IgD-negative memory B cell (primary cell): ENCODE measurements around the gene ESRRB. TPM values are rescaled to one million over a fixed set of nuclear protein-coding genes. Genes with fewer than 3 reads are reported as not detected.

Experiments
- H3K27ac Mint-ChIP-seq, 3 donors: one replicate each; pipeline ENCODE4 v1.8.0; 2020 to 2022; ENCODE audit warnings: mild to moderate bottlenecking in 3 of 3, mixed read lengths in 3 of 3, moderate library complexity in 1 of 3
- H3K27me3 Mint-ChIP-seq: one replicate; pipeline ENCODE4 v1.8.0; 2021; ENCODE audit warnings: mixed read lengths
- H3K36me3 Mint-ChIP-seq: one replicate; pipeline ENCODE4 v1.8.0; 2020; ENCODE audit warnings: mild to moderate bottlenecking, mixed read lengths
- H3K4me1 Mint-ChIP-seq, 3 donors: one replicate each; pipeline ENCODE4 v1.8.0; 2020 to 2022; ENCODE audit warnings: mixed read lengths in 3 of 3, mild to moderate bottlenecking in 1 of 3
- H3K4me3 Mint-ChIP-seq, 4 donors: one replicate each; pipeline ENCODE4 v1.8.0; 2020 to 2022; ENCODE audit warnings: mild to moderate bottlenecking in 4 of 4, mixed read lengths in 4 of 4, moderate library complexity in 3 of 4
- H3K9me3 Mint-ChIP-seq, 3 donors: one replicate each; pipeline ENCODE4 v1.8.0; 2020 to 2021; ENCODE audit warnings: mixed read lengths in 3 of 3, mild to moderate bottlenecking in 1 of 3
- polyA plus RNA-seq: library from polyadenylated mRNA; unstranded; fragments of 300-500 nt; fragmentation: Illumina TruSeq; gene quantifications from one replicate; pipeline ENCODE4 v1.2.3, GENCODE V29; 2021

The ESRRB gene
- polyA plus RNA-seq, 1 donor from 2014 or later, result not detected

- Mint-ChIP-seq H3K4me3 (no peak overlapping the region), H3K27ac (peak overlapping the region in 1 of 3 donors; percentile 23), H3K9me3 (no peaks in the 10 kb centered on the region), H3K36me3 (no peaks in the 10 kb centered on the region), H3K4me1 (no peaks in the 10 kb centered on the region), H3K27me3 (peaks cover 13% of the 10 kb centered on the region)
Observed at GRCh38 chr14:76473481-76474263, 97.7 kb downstream of the ESRRB start.

DNA sequence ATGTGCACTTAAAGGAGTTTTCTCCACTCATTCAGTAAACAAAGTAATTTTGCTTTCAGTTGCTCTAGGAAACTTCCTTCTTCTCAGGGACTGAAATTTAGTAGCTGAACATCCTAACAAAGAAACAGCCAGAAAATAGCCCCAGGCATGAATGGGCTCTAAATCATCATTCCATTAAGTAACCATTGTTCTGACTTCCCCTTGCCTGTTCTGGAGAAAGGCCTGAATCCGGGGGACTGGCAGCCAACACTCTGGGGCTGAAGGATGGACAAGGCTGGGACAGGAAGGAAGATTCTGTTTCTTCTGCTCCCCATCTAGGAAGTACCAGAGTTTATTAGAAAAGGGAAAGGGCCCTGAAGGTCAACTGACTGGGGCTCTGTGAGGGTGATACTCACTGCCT is 104.5 kb downstream of the ESRRB start:
- no peaks in the 10 kb centered on the region for H3K9me3 Mint-ChIP-seq
- H3K4me3 Mint-ChIP-seq, result no peak overlapping the region
- H3K27me3 Mint-ChIP-seq, result peaks cover under 1% of the 10 kb centered on the region
- H3K36me3 Mint-ChIP-seq, result no peaks in the 10 kb centered on the region
- no peak overlapping the region for H3K27ac Mint-ChIP-seq
- H3K4me1 Mint-ChIP-seq, result no peaks in the 10 kb centered on the region

GRCh38 chr14:76484355-76484754 is 108.4 kb downstream of the ESRRB start:
- peaks cover 4% of the 10 kb centered on the region for H3K27me3 Mint-ChIP-seq
- H3K27ac Mint-ChIP-seq, result no peak overlapping the region
- H3K36me3 Mint-ChIP-seq, result no peaks in the 10 kb centered on the region
- no peaks in the 10 kb centered on the region for H3K9me3 Mint-ChIP-seq
- no peak overlapping the region for H3K4me3 Mint-ChIP-seq
- H3K4me1 Mint-ChIP-seq, result no peaks in the 10 kb centered on the region

DNA sequence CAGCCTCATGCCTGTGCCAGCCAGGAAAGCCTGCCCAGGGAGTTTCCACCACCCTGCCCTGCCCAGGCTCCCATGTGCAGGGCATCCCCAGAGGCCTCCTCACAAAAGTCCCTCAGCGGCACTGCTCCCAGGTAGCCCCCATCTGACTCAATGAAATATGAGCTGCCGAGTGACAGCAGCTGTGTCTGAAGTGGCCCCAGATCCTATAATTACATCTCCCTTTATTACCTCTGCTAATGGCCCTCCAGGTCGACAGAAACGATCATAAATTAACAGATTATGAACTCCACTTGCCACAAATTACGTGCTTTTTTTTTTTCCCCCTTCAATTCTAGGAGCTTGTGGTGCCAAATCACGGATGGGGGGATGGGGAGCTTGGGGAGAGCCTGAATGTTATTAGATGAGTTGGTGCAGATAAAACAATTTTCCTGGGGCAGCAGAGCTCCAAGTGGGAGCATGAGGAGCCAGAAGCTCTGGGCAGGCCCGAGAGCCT is 110.4 kb downstream of the ESRRB start:
- no peak overlapping the region for H3K4me3 Mint-ChIP-seq
- H3K36me3 Mint-ChIP-seq, result no peaks in the 10 kb centered on the region
- H3K27me3 Mint-ChIP-seq, result peaks cover 5% of the 10 kb centered on the region
- no peaks in the 10 kb centered on the region for H3K9me3 Mint-ChIP-seq
- no peak overlapping the region for H3K27ac Mint-ChIP-seq
- H3K4me1 Mint-ChIP-seq, result no peaks in the 10 kb centered on the region

DNA sequence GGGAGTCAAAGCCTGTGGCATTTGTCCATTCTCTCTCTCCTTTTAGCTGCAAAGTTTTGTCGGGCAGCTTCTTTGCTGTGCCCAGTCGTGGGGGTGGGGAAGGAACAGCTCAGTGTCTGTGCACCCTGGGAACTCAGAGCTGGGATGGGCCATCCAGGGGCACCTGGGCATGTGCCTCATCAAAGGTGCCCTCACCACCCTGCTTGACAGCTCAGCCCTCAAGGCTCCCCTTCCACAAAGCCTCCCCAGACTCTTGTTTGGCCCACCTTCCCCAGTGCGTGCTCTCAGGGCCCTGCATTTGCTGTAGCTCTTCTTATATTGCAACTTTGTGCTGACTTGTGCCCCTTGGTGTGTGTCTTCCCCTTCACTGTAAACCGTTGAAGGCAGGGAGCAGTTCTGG is 112.6 kb downstream of the ESRRB start:
- H3K36me3 Mint-ChIP-seq, result no peaks in the 10 kb centered on the region
- no peak overlapping the region for H3K27ac Mint-ChIP-seq
- no peaks in the 10 kb centered on the region for H3K9me3 Mint-ChIP-seq
- no peak overlapping the region for H3K4me3 Mint-ChIP-seq
- H3K4me1 Mint-ChIP-seq, result no peaks in the 10 kb centered on the region
- peaks cover 5% of the 10 kb centered on the region for H3K27me3 Mint-ChIP-seq

GRCh38 chr14:76489667-76490066 is 113.7 kb downstream of the ESRRB start:
- Mint-ChIP-seq H3K27me3 (peaks cover 5% of the 10 kb centered on the region), H3K9me3 (no peaks in the 10 kb centered on the region), H3K36me3 (no peaks in the 10 kb centered on the region), H3K4me3 (no peak overlapping the region), H3K4me1 (no peaks in the 10 kb centered on the region), H3K27ac (no peak overlapping the region)

GRCh38 chr14:76490111-76490510 is 114.2 kb downstream of the ESRRB start:
- no peaks in the 10 kb centered on the region for H3K36me3 Mint-ChIP-seq
- H3K27ac Mint-ChIP-seq, result no peak overlapping the region
- no peaks in the 10 kb centered on the region for H3K9me3 Mint-ChIP-seq
- no peaks in the 10 kb centered on the region for H3K4me1 Mint-ChIP-seq
- H3K27me3 Mint-ChIP-seq, result peaks cover 5% of the 10 kb centered on the region
- no peak overlapping the region for H3K4me3 Mint-ChIP-seq

DNA sequence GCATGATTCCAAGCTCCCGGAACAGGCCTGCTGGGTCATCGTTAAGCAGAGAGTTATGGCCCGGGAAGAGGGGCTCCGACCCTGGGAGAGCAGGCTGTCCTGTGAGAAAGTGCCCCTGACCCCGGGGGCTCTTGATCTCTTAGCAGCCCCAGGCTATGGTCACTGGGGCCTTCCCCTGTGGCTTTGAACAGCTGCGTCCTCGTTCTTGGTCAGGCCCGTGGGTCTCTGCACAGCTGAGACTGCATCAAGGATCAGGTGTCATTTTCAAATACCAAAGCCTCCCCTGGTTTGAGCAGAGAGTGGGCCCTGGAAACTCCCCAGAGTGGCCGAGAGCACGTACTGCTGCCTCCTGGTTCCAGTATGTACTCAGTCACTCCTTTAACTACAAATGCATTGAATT is 114.8 kb downstream of the ESRRB start:
- H3K4me3 Mint-ChIP-seq, result no peak overlapping the region
- no peaks in the 10 kb centered on the region for H3K36me3 Mint-ChIP-seq
- H3K27ac Mint-ChIP-seq, result no peak overlapping the region
- peaks cover 5% of the 10 kb centered on the region for H3K27me3 Mint-ChIP-seq
- no peaks in the 10 kb centered on the region for H3K4me1 Mint-ChIP-seq
- no peaks in the 10 kb centered on the region for H3K9me3 Mint-ChIP-seq

GRCh38 chr14:76491172-76491930 is 115.4 kb downstream of the ESRRB start:
- Mint-ChIP-seq H3K4me3 (no peak overlapping the region), H3K27ac (no peak overlapping the region)

GRCh38 chr14:76495983-76496382 is 120.0 kb downstream of the ESRRB start:
- H3K4me1 Mint-ChIP-seq, result peaks cover 0 to 3% (median 0%) of the 10 kb centered on the region in 3 donors
- no peak overlapping the region for H3K4me3 Mint-ChIP-seq
- H3K9me3 Mint-ChIP-seq, result no peaks in the 10 kb centered on the region
- no peak overlapping the region for H3K27ac Mint-ChIP-seq
- no peaks in the 10 kb centered on the region for H3K36me3 Mint-ChIP-seq
- peaks cover 6% of the 10 kb centered on the region for H3K27me3 Mint-ChIP-seq

More at GRCh38 chr14:76491172-76491930, 115.4 kb downstream of the ESRRB start:
- H3K4me1 Mint-ChIP-seq, result no peaks in the 10 kb centered on the region
- H3K27me3 Mint-ChIP-seq, result peaks cover 4% of the 10 kb centered on the region
- H3K36me3 Mint-ChIP-seq, result no peaks in the 10 kb centered on the region
- no peaks in the 10 kb centered on the region for H3K9me3 Mint-ChIP-seq

DNA sequence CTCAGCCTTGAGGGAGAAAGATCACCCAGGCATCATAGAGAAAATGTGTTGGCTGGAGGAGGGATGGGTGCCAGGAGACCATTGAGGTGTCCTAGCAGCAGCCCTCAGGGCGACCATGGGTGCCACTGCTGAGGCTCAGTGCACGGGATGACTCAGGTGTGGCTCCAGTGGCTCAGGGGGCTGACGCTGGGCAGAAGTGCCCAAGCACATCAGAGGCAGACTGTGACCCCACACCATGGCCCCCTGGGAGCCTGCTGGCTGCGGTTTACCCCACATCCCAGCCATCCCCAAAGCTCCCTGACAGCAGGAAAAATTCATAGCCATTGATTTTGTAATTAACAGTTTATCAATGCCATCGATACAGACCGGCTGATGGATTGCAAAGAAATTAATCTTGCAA is 120.7 kb downstream of the ESRRB start:
- Mint-ChIP-seq H3K36me3 (no peaks in the 10 kb centered on the region), H3K27ac (no peak overlapping the region), H3K4me3 (no peak overlapping the region), H3K4me1 (peaks cover 0 to 5% (median 0%) of the 10 kb centered on the region in 3 donors), H3K9me3 (no peaks in the 10 kb centered on the region), H3K27me3 (peaks cover 6% of the 10 kb centered on the region)

- Mint-ChIP-seq H3K9me3 (no peaks in the 10 kb centered on the region), H3K36me3 (no peaks in the 10 kb centered on the region), H3K27ac (no peak overlapping the region), H3K4me3 (no peak overlapping the region), H3K27me3 (peaks cover 11% of the 10 kb centered on the region), H3K4me1 (peaks cover 0 to 5% (median 0%) of the 10 kb centered on the region in 3 donors)
Observed at GRCh38 chr14:76497550-76498462, 121.9 kb downstream of the ESRRB start.

- Mint-ChIP-seq H3K4me1 (peaks cover 0 to 5% (median 0%) of the 10 kb centered on the region in 3 donors), H3K27me3 (peaks cover 11% of the 10 kb centered on the region), H3K9me3 (no peaks in the 10 kb centered on the region), H3K36me3 (no peaks in the 10 kb centered on the region), H3K27ac (no peak overlapping the region), H3K4me3 (no peak overlapping the region)
Observed at GRCh38 chr14:76498463-76498935, 122.6 kb downstream of the ESRRB start.

DNA sequence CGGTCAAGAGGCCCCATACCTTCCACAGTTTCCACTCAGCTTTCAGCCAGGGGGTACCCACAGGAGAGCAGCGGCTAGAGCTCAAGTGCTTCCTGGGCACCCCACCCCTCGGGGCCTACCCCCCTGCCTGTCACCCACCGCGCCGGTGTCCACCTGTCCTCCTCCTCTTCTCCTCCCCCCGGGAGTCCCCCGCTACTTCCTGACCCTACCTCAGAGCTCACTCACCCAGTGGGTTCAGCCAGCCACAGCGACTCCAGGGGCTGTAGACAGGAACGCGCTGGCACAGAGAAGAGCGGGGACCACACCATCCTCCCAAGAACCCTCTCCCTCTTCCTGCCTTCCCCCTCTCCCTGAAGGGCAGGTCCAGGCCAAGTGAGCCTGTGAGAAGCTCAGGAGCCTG is 123.0 kb downstream of the ESRRB start:
- H3K4me1 Mint-ChIP-seq, result peaks cover 0 to 5% (median 0%) of the 10 kb centered on the region in 3 donors
- no peaks in the 10 kb centered on the region for H3K9me3 Mint-ChIP-seq
- no peak overlapping the region for H3K4me3 Mint-ChIP-seq
- H3K27ac Mint-ChIP-seq, result no peak overlapping the region
- H3K27me3 Mint-ChIP-seq, result peaks cover 11% of the 10 kb centered on the region
- H3K36me3 Mint-ChIP-seq, result no peaks in the 10 kb centered on the region

- Mint-ChIP-seq H3K4me3 (no peak overlapping the region), H3K27me3 (peaks cover 11% of the 10 kb centered on the region), H3K36me3 (no peaks in the 10 kb centered on the region), H3K9me3 (no peaks in the 10 kb centered on the region), H3K27ac (no peak overlapping the region), H3K4me1 (peaks cover 0 to 5% (median 0%) of the 10 kb centered on the region in 3 donors)
Observed at GRCh38 chr14:76499399-76499798, 123.5 kb downstream of the ESRRB start.
